K562 (cell line): ENCODE data around the gene SLC6A8. TPM values are rescaled to one million over a fixed set of nuclear protein-coding genes. Genes with fewer than 3 reads are reported as not detected.

Experiments
- BHLHE40 ChIP-seq: IDR thresholded peaks from 2 replicates; pipeline ENCODE4 v1.6.1; 2011; ENCODE audit warnings: low read length, improper control_type of control experiment
- E2F3 ChIP-seq: fragments of 250-450 bp; sonication (Bioruptor Pico); IDR thresholded peaks from 2 replicates; pipeline ENCODE4 v1.4.0; 2020; ENCODE audit warnings: mild to moderate bottlenecking
- EHMT2 ChIP-seq: fragments of 450-650 bp; IDR thresholded peaks from 2 replicates; pipeline ENCODE4 v1.6.1; 2018; ENCODE audit warnings: antibody characterized with exemption
- FOXM1 ChIP-seq, 2 experiments: fragments of 450-650 bp in 1 of 2; sonication (generic) in 1 of 2; formaldehyde crosslinking in 1 of 2; IDR thresholded peaks; 2 replicates each; pipeline versions ENCODE4 v1.6.1 to v1.9.0; 2017 to 2022; ENCODE audit warnings: low read depth in 2 of 2, mild to moderate bottlenecking in 2 of 2, missing genetic modification reagents in 1 of 2, moderate library complexity in 1 of 2
- ILF3 ChIP-seq: fragments of 450-650 bp; IDR thresholded peaks from 2 replicates; pipeline ENCODE4 v1.6.1; 2018; ENCODE audit warnings: antibody characterized with exemption, mild to moderate bottlenecking, moderate library complexity, borderline replicate concordance
- L3MBTL2 ChIP-seq: fragments of 450-650 bp; IDR thresholded peaks from 2 replicates; pipeline ENCODE4 v1.6.1; 2016; ENCODE audit warnings: mild to moderate bottlenecking, moderate library complexity
- LARP7 ChIP-seq: fragments of 450-650 bp; IDR thresholded peaks from 2 replicates; pipeline ENCODE4 v1.6.1; 2016
- MCM7 ChIP-seq, 2 experiments: fragments of 450-650 bp; IDR thresholded peaks; 2 replicates each; pipeline ENCODE4 v1.6.1; 2016 to 2018
- POLR2G ChIP-seq: fragments of 200-400 bp; formaldehyde crosslinking; IDR thresholded peaks from 2 replicates; pipeline ENCODE4 v1.6.1; 2017; ENCODE audit warnings: low read depth, mild to moderate bottlenecking, antibody characterized with exemption, low read length, moderate library complexity
- SAFB ChIP-seq: fragments of 200-400 bp; formaldehyde crosslinking; IDR thresholded peaks from 2 replicates; pipeline ENCODE4 v1.6.1; 2017; ENCODE audit warnings: low read depth, low read length, borderline replicate concordance
- SMARCE1 ChIP-seq: fragments of 450-650 bp; IDR thresholded peaks from 2 replicates; pipeline ENCODE4 v1.7.1; 2016; ENCODE audit warnings: mild to moderate bottlenecking
- SP1 ChIP-seq: sonication (generic); formaldehyde crosslinking; IDR thresholded peaks from 2 replicates; pipeline ENCODE4 v1.8.1; 2022; ENCODE audit warnings: mild to moderate bottlenecking, missing genetic modification reagents
- TEAD4 ChIP-seq, 2 experiments: sonication (generic) in 1 of 2; formaldehyde crosslinking in 1 of 2; IDR thresholded peaks; 2 replicates each; pipeline versions ENCODE4 v1.6.1 to v1.8.0; 2012 to 2022; ENCODE audit warnings: borderline replicate concordance in 1 of 2, inconsistent platforms in 1 of 2, low read length in 1 of 2, mild to moderate bottlenecking in 1 of 2, missing genetic modification reagents in 1 of 2
- XRCC3 ChIP-seq: fragments of 450-650 bp; IDR thresholded peaks from 2 replicates; pipeline ENCODE4 v1.6.1; 2017; ENCODE audit warnings: mild to moderate bottlenecking, moderate library complexity
- ZC3H11A ChIP-seq: IDR thresholded peaks from 2 replicates; pipeline ENCODE4 v1.6.1; 2012; ENCODE audit warnings: low read depth, low read length, improper control_type of control experiment
- ZFX ChIP-seq: sonication (generic); formaldehyde crosslinking; IDR thresholded peaks from 2 replicates; pipeline ENCODE4 v1.8.0; 2022; ENCODE audit warnings: mild to moderate bottlenecking, missing genetic modification reagents, moderate library complexity
- ZNF347 ChIP-seq: fragments of 450-650 bp; formaldehyde crosslinking; IDR thresholded peaks from 2 replicates; pipeline ENCODE4 v1.4.0; 2020; ENCODE audit warnings: low read depth, mild to moderate bottlenecking, moderate library complexity
- ZNF384 ChIP-seq: IDR thresholded peaks from 2 replicates; pipeline ENCODE4 v1.6.1; 2012; ENCODE audit warnings: low read depth, low read length, improper control_type of control experiment
- ZNF431 ChIP-seq: sonication (generic); formaldehyde crosslinking; IDR thresholded peaks from 2 replicates; pipeline ENCODE4 v1.8.0; 2022; ENCODE audit warnings: mild to moderate bottlenecking, missing genetic modification reagents
- ZNF583 ChIP-seq: fragments of 250-450 bp; sonication (Bioruptor Pico); IDR thresholded peaks from 2 replicates; pipeline ENCODE4 v1.4.0; 2020
- ZSCAN32 ChIP-seq: fragments of 450-650 bp; formaldehyde crosslinking; IDR thresholded peaks from 2 replicates; pipeline ENCODE4 v1.4.0; 2020; ENCODE audit warnings: mild to moderate bottlenecking, moderate library complexity
- polyA plus RNA-seq, 8 experiments: library from polyadenylated mRNA; depleted of rRNA in 4 of 8; stranded (reverse) in 5 of 8; unstranded in 3 of 8; fragments of >200 nt; fragmentation: Nextera tagmentation in 2 of 8; fragmentation: Illumina TruSeq in 1 of 8; extraction: Ambion mirVana in 2 of 8; extraction: Trizol in 1 of 8; gene quantifications; 2 replicates each; pipeline versions ENCODE4 v1.2.1 to v1.2.3, GENCODE V29; 2011 to 2014; ENCODE audit warnings: inconsistent platforms in 1 of 8, missing spikeins in 1 of 8
- total RNA-seq, 7 experiments: library from RNA; depleted of rRNA in 6 of 7; stranded (reverse); fragments of >200 nt in 6 of 7; fragmentation: Illumina TruSeq in 2 of 7; extraction: Trizol in 2 of 7; gene quantifications; 2 replicates each; pipeline versions ENCODE4 v1.2.1 to v1.2.3, GENCODE V29; 2011 to 2021; ENCODE audit warnings: low replicate concordance in 1 of 7
- TF ChIP-seq, protein P1 (sequence below): sonication (generic); formaldehyde crosslinking; IDR thresholded peaks from 2 replicates; pipeline ENCODE4 v1.5.0; 2020; ENCODE audit warnings: missing genetic modification reagents
- TF ChIP-seq, protein P2 (sequence below): fragments of 200-400 bp; formaldehyde crosslinking; IDR thresholded peaks from 2 replicates; pipeline ENCODE4 v1.6.1; 2017; ENCODE audit warnings: mild to moderate bottlenecking, low read depth, low read length, moderate library complexity
- TF ChIP-seq, protein P3 (sequence below): fragments of 450-650 bp; IDR thresholded peaks from 2 replicates; pipeline ENCODE4 v1.6.1; 2016; ENCODE audit warnings: mild to moderate bottlenecking
- TF ChIP-seq, protein P4 (sequence below): fragments of 450-650 bp; formaldehyde crosslinking; IDR thresholded peaks from 2 replicates; pipeline ENCODE4 v1.4.0; 2020; ENCODE audit warnings: mild to moderate bottlenecking, moderate library complexity

SLC6A8 gene
- total and polyA plus RNA-seq, 9 of the 15 experiments (the other 6 are each of a cell fraction or from before 2014, with no cell fraction given), result 0.68 to 144 (median 34.3) TPM

DNA sequence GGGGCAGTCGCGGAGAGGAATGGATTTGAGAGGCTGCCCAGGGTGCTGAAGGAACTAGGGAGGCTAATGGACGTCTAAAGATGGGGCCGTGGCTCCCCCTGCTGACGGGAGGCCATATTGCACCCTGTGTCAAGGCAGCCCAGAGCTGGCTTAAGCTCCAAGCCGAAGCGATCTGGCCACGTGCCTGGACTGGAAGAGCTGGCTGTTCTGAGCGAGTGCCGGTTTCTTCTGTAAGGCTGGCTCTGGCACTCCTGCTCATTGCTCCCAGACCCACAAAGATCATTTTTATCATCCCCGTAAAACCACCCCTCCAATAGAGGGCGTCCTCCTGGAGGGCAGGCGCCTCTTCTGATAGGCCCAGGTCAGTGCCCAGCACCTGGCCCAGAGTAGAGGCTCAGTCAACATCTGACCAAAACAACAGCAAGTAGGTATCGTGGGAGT is 19.8 kb upstream of the SLC6A8 start (continued):
- no peak for TF ChIP-seq FOXM1 (IDR thresholded peaks at IDR 0.05; ENCODE audit: low read depth)
- no peak for TF ChIP-seq FOXM1 (CRISPR knock-in tag; IDR thresholded peaks at IDR 0.05; ENCODE audit: low read depth)
- no peak for TF ChIP-seq MCM7 (IDR thresholded peaks at IDR 0.05)
- TF ChIP-seq ZNF384, result no peak
- TF ChIP-seq SP1, result no peak
- TF ChIP-seq XRCC3, result no peak
- no peak for TF ChIP-seq SAFB
- no peak for TF ChIP-seq ZC3H11A
- TF ChIP-seq L3MBTL2, result peak; percentile 91
- TF ChIP-seq BHLHE40, result peak; percentile 79
- no peak for TF ChIP-seq TEAD4 (IDR thresholded peaks at IDR 0.05; ENCODE audit: low read length)
- TF ChIP-seq TEAD4 (CRISPR knock-in tag; IDR thresholded peaks at IDR 0.05; ENCODE audit: borderline replicate concordance), result no peak
- TF ChIP-seq SMARCE1, result no peak
- TF ChIP-seq, protein P1, sequence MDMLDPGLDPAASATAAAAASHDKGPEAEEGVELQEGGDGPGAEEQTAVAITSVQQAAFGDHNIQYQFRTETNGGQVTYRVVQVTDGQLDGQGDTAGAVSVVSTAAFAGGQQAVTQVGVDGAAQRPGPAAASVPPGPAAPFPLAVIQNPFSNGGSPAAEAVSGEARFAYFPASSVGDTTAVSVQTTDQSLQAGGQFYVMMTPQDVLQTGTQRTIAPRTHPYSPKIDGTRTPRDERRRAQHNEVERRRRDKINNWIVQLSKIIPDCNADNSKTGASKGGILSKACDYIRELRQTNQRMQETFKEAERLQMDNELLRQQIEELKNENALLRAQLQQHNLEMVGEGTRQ, result peak; percentile 70
- no peak for TF ChIP-seq ZFX (CRISPR knock-in tag)
- no peak for TF ChIP-seq ZNF583 (CRISPR knock-in tag)
- no peak for TF ChIP-seq ZNF347 (CRISPR knock-in tag)
- TF ChIP-seq, protein P2, sequence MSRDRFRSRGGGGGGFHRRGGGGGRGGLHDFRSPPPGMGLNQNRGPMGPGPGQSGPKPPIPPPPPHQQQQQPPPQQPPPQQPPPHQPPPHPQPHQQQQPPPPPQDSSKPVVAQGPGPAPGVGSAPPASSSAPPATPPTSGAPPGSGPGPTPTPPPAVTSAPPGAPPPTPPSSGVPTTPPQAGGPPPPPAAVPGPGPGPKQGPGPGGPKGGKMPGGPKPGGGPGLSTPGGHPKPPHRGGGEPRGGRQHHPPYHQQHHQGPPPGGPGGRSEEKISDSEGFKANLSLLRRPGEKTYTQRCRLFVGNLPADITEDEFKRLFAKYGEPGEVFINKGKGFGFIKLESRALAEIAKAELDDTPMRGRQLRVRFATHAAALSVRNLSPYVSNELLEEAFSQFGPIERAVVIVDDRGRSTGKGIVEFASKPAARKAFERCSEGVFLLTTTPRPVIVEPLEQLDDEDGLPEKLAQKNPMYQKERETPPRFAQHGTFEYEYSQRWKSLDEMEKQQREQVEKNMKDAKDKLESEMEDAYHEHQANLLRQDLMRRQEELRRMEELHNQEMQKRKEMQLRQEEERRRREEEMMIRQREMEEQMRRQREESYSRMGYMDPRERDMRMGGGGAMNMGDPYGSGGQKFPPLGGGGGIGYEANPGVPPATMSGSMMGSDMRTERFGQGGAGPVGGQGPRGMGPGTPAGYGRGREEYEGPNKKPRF, result no peak
- TF ChIP-seq POLR2G, result no peak
- no peak for TF ChIP-seq ZNF431 (CRISPR knock-in tag)
- TF ChIP-seq ILF3, result no peak
- peak; percentile 40; the same call in 1 of the 2 replicates for TF ChIP-seq EHMT2
- TF ChIP-seq, protein P3, sequence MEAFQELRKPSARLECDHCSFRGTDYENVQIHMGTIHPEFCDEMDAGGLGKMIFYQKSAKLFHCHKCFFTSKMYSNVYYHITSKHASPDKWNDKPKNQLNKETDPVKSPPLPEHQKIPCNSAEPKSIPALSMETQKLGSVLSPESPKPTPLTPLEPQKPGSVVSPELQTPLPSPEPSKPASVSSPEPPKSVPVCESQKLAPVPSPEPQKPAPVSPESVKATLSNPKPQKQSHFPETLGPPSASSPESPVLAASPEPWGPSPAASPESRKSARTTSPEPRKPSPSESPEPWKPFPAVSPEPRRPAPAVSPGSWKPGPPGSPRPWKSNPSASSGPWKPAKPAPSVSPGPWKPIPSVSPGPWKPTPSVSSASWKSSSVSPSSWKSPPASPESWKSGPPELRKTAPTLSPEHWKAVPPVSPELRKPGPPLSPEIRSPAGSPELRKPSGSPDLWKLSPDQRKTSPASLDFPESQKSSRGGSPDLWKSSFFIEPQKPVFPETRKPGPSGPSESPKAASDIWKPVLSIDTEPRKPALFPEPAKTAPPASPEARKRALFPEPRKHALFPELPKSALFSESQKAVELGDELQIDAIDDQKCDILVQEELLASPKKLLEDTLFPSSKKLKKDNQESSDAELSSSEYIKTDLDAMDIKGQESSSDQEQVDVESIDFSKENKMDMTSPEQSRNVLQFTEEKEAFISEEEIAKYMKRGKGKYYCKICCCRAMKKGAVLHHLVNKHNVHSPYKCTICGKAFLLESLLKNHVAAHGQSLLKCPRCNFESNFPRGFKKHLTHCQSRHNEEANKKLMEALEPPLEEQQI, result no peak
- TF ChIP-seq LARP7, result no peak
- no peak for TF ChIP-seq E2F3
- TF ChIP-seq ZSCAN32 (CRISPR knock-in tag), result no peak
- TF ChIP-seq, protein P4, sequence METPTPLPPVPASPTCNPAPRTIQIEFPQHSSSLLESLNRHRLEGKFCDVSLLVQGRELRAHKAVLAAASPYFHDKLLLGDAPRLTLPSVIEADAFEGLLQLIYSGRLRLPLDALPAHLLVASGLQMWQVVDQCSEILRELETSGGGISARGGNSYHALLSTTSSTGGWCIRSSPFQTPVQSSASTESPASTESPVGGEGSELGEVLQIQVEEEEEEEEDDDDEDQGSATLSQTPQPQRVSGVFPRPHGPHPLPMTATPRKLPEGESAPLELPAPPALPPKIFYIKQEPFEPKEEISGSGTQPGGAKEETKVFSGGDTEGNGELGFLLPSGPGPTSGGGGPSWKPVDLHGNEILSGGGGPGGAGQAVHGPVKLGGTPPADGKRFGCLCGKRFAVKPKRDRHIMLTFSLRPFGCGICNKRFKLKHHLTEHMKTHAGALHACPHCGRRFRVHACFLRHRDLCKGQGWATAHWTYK (CRISPR knock-in tag), result no peak
